Activated CD4-positive, alpha-beta T cell treated with anti-CD3 and anti-CD28 coated beads, Interleukin-2, amount 50 U/mL, for 48 hours (primary cell): ENCODE results near the gene RPS27.
"Not testable (repeated sequence)": the region's sequence is repeated elsewhere in the genome, so short reads cannot be mapped to it uniquely, and the experiment has no call there.

ENCODE experiments used
- DNase-seq, 2 experiments: peaks; one replicate each; pipeline ENCODE4 v3.0.0-alpha.2; 2020

The RPS27 gene

DNA sequence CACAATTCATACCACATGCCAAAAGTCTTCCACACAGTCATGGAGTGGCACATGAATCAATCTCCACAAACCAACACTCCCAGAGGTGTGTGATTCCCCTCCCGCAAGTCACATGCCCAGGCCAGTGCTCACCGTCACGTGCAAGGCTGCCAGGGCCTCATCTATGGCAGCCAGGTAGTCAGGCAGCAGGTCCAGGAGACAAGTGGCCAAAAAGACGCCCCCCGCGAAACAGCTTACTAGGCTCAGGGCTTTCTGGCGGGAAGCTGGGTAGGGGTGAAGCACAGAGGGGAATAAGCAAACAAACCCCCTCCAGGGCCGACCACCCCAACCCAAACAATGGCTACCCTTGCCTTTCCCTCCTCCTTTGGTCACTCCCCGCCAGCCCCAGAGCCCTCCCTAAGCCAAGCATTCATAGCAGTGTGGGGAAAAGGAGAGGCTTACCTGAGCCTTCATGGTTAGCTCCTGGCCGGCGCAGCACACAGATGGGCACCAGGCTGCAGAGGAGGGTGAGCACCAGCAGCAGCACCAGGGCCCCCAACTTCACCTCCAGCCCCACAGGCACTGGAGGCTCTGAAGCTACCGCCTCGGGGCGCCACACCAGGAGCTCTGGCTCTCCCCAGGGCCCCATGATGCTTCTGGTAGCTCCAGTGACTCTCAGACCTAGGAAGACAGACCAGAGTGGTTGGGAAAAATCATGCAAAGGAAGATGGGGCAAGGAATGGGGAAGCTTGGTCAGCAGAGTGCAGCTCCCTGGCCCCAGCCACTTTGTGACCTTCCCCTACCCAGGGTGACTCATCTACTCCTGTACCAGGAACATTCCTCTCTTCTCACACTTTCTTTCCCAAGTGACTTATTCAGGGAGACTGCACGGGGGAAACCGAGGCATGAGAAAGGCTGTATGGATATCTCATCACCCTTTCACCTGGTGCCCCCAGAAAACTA, 28.2 kb upstream of the RPS27 start:
- no peak for DNase-seq

DNA sequence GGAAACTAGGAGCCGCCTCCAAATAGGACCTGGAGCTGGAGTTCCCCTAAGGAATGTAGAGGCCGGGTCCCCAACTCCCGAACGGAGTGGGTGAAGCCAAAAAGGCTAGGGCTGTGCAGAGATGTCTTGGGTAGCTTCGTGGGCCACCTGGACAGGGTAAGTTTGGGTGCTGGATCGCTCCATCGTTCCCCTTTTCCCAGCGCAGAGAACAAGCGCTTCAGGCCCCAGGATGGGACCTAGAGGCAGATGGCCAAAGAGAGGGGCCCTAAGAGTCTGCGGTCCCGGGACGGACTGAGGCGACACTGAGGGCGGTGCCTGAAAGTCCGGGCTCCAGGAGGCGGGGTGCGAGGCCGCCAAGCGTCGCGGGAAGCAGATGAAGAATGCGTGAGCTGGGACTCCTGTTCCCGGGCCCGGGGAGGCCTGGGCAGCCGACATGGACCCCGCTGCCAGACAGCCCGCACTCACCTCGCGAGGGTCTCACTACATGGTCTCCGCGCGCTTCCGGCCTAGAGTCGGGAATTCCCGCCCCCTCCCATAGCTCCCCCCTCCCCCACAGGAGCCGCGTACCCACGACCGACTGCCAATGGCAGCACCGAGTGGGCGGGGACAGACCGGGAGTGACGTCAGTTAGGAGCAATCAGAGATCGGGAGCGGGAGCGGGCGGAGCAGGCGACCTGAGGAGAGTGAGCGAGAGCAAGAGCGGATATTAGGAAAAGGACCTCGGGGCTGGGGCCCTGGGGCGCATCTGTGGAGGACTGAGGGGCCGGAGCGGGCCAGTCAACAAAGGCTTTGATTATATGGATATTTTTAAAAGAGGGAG, 27.3 kb upstream of the RPS27 start, which contains the start of gene SLC39A1:
SLC39A1 (minus strand) TSS at position 508 of the 820 bp plus-strand sequence. CDS start 822 bp downstream, outside the sequence.
- peak; percentile 99 for DNase-seq

DNA sequence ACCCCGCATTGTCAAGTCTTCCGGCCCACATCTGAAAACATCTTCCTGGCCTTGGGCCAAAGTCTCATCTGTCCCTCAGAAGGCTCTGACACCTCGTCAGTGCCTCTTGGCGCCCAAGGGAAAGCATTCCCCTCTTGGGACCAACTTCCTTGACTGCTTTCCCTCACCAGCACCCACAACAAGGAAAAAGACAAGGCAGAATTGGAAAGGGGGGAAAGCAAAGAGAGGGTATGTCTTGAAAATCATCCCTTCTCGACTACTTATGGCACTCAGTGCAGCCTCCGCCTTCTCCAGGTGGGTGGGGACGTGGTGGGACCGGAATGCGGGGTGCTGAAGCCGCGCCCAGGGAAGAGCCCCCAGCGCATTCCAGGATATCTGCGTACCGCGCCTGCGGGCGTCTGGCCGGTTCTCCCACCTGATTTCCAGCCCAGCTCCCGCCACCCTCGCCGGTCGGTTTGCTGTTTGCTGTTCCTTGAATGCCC, 26.7 kb upstream of the RPS27 start:
- no peak for DNase-seq

GRCh38 chr1:153967107-153967999, 23.2 kb upstream of the RPS27 start, which contains the start of gene CREB3L4:
TSS of gene CREB3L4 (plus strand) at chr1:153967902. CDS start at chr1:153968526, 624 bp downstream.
- peak; percentile 79 to 86 for DNase-seq

- no peak for DNase-seq
These were observed 22.6 kb upstream of the RPS27 start for GRCh38 chr1:153968000-153968363.

GRCh38 chr1:153968408-153968807, 22.2 kb upstream of the RPS27 start:
- DNase-seq, result no peak

- no peak for DNase-seq
These were observed 21.6 kb upstream of the RPS27 start for GRCh38 chr1:153968972-153969371.

DNA sequence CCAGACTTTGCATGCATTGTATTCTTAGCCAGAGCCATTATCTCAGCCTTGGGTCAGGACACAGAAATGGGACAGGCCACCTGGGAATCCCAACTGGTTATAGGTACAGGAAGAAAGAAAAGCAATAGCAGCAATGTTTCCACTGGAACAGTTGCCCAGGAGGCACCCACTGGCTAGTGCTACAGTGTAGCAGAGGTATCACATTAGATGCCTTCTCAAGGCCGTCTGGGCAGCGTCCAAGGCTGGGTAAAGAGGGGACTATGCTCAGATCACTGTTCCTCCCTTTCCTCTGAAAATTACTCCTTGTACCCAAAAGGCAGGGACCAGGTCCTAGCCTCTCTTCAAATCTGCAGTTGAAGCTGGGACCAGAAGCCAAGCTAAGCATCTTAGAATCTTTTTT, 20.2 kb upstream of the RPS27 start:
- DNase-seq, result no peak

DNA sequence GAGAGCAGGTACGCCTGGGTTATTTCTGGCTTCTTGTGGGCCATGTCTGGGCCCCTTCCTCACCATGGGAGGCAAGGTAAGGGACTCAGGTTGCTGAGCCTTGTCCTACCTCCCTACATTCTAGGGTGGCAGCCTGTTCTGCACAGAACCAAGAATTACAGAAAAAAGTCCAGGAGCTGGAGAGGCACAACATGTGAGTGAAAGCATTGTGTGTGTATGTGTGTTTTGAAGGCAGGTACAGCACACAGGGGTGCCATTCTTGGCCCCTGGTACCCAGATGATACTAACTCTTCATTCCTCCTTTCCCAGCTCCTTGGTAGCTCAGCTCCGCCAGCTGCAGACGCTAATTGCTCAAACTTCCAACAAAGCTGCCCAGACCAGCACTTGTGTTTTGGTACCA, 17.5 kb upstream of the RPS27 start:
- no peak for DNase-seq

- no peak for DNase-seq
These were observed 17.0 kb upstream of the RPS27 start for GRCh38 chr1:153973525-153973924.

- DNase-seq, result no peak
These were observed 13.7 kb upstream of the RPS27 start for GRCh38 chr1:153976819-153977249.

- DNase-seq, result peak; percentile 86 to 90
These were observed 13.0 kb upstream of the RPS27 start, which contains the start of gene JTB for GRCh38 chr1:153977250-153978240. TSS of gene JTB (minus strand) at chr1:153977674. CDS start at chr1:153977252, 422 bp downstream.

DNA sequence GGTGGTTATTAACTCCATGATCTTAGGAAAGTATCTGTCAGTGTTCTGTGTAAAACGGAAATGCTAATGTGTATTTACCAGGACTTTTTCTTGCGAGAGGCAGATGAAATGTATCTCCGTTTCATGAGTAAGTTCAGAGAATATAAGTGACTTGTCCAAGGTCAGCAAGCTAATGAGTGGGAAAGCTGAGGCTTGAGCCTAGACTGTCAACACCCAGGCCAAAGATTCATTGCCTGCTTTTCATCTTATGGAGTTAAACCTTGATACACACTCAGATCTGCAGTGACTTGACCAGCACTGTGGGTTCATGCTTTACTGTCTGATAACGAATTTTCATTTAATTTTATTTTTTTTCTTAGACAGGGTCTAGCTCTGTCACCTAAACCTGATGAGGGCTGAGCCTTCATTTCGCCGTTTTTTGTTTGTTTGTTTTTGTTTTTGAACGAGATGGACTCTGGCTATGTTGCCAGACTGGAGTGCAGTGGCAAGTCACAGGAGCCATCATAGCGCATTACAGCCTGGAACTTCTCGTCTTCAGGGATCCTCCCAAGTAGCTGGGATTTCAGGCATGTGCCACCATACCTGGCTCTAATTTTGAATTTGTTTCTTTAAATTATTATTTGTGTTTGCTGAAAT, 12.2 kb upstream of the RPS27 start:
- no peak for DNase-seq

DNA sequence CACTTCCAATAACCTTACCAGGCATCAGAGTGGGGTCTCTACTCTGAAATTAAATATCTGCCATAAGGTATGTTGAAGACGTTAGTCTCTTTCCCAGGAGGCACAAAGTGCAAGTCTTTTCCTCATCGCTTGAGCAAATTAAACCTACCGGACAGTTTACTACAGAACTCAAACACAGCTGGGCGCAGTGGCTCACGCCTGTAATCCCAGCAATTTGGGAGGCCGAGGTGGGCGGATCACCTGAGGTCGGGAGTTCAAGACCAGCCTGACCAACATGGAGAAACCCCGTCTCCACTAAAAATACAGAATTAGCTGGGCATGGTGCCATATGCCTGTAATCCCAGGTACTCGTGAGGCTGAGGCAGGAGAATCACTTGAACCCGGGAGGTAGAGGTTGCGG, 11.5 kb upstream of the RPS27 start:
- DNase-seq, result not testable (repeated sequence)

GRCh38 chr1:153981735-153982134, 8.8 kb upstream of the RPS27 start:
- not testable (repeated sequence) for DNase-seq

GRCh38 chr1:153984123-153984894, 6.3 kb upstream of the RPS27 start:
- no peak for DNase-seq

DNA sequence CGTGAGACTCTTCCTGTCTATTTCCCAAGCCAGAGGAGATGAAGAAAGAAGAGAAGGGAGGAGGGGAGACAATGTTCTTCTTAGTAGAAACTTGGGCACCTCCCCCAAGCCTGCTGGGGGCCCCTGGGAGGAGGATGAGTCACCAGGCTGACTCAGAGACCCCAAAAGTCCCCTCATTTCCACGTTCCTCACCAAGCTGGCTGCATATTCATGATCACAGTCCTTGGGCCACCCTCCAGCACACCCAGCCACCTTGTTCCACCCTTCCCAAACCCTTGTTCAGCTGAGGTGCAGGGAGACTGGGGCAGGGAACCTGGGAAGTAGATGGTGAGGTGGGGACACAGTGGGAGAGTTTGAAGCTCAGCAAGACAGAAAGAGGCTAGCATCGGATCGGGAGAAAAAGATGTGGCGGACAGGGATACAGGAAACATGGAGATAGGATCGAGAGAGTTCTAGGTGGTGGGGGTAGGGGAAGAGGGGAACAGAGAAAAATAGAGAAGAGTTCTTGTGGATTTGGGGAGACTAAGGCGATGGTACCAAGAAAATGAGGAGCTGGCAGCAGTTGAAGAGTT, 5.1 kb upstream of the RPS27 start:
- peak; percentile 49 to 60 for DNase-seq

DNA sequence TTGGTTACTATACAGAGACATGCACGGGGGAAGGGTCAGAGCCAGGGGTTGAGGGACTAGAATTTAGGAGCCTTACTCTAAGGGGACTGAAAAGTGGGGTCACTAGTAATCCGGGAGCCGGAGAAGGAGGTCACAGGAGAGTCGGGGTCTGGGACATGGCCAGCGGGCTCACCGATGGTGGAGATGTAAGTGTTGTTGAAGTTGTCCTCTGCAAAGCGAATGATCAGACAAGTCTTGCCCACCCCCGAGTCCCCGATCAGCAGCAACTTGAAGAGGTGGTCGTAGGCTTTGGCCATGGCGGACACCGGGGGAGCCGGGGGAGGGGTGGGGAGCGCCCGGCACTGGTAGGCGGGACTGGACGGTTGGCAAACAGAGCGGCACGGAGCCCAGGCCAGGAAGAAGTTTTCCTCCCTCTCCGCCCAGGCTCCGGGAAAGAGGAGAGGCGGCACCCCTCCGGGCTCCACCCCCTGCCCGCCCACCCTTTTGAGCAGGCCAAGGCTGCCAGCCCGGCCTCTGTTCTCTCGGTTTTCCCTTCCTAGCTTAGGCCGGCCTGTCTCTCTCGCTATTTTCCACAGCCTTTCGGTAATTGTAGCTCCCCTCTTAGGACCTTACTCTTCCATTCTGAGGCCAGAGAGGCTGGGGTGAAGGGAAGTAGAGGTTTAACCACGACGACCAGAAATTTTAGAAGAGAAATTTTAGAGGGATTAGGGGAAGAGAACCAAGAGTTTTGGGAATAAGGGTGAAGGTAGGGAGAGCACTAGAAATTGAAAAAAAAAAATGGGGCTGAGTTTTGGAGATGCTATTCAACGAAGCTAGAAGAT, 4.4 kb upstream of the RPS27 start, which contains the start of gene RAB13:
RAB13 (minus strand) TSS at position 399 of the 821 bp plus-strand sequence; CDS start at position 296, 103 bp downstream.
- DNase-seq, result no peak
